Activated naive CD4-positive, alpha-beta T cell treated with anti-CD3 and anti-CD28 coated beads, Interleukin-2, amount 10 ng/mL, durations not matched to agents 7 days and 5 days (primary cell): Measurements from ENCODE around the gene SLC9A8.

Experiments used
- CTCF ChIA-PET: fragments of 350-600 bp; sonication (Branson Sonifier 250); formaldehyde crosslinking; loops from one replicate; lab custom pipeline; 2021; ENCODE audit warnings: antibody characterized with exemption; lab: Charles Lee
- DNase-seq: peaks from one replicate; pipeline ENCODE4 v3.0.0-alpha.2; 2020
- H3K27ac Mint-ChIP-seq: one replicate; pipeline ENCODE4 v1.8.0; 2021; ENCODE audit warnings: mild to moderate bottlenecking, moderate library complexity, mixed read lengths
- H3K27me3 Mint-ChIP-seq: one replicate; pipeline ENCODE4 v1.8.0; 2021; ENCODE audit warnings: mild to moderate bottlenecking, mixed read lengths
- H3K36me3 Mint-ChIP-seq: one replicate; pipeline ENCODE4 v1.8.0; 2021; ENCODE audit warnings: mixed read lengths
- H3K4me1 Mint-ChIP-seq: one replicate; pipeline ENCODE4 v1.8.0; 2021; ENCODE audit warnings: mixed read lengths
- H3K4me3 Mint-ChIP-seq: one replicate; pipeline ENCODE4 v1.8.0; 2021; ENCODE audit warnings: mild to moderate bottlenecking, moderate library complexity, mixed read lengths
- H3K9me3 Mint-ChIP-seq: one replicate; pipeline ENCODE4 v1.8.0; 2021; ENCODE audit warnings: mixed read lengths

Gene SLC9A8

DNA sequence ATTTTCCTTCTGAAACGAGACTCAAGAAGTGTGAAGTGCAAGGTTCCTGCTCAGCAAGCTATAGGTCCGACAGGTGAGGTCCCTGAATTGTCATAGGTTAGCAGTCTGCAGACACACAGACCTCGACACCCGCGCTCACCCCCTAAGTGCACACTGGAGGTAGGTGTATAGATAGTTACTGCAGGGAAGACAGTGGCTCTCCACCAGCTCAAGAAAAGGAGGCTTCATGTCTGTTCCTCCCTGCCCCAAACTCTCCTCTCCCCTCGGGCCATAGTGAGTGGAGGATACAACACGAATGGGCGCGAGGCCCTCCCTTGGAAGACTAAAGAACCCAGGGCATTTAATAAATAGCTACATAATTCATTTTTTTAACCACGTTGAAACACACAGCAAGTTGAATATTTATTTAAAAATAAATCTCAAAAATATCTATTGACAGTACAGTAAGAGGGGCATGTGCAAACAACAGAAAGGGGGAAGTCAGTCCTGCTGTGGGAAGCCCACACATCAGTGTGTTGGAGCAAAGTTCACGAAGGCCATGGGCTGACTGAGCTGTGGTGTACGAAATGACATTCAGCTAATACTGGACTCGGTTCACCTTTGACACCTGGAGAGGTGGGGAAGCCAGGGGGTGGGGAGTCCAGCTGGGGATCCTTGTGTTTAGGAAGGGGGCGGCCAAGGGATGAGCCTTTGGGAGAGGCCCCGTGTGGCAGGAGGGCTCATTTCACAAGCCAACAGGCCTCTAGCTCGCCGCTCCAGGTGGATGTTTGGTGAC is 92.0 kb downstream of the SLC9A8 start:
- Mint-ChIP-seq H3K4me1 (peaks cover 3% of the 10 kb centered on the region), H3K4me3 (no peak overlapping the region), H3K27ac (no peak overlapping the region), H3K9me3 (no peaks in the 10 kb centered on the region), H3K36me3 (peaks cover 20% of the 10 kb centered on the region), H3K27me3 (no peaks in the 10 kb centered on the region)
- no peak for DNase-seq
- CTCF ChIA-PET: interaction anchor here (0.9 to 1.7 kb wide), 3 partner anchors 9 to 399 kb away, joined by 3 to 5 read pairs (median 3); no protein-coding TSS in a partner anchor

DNA sequence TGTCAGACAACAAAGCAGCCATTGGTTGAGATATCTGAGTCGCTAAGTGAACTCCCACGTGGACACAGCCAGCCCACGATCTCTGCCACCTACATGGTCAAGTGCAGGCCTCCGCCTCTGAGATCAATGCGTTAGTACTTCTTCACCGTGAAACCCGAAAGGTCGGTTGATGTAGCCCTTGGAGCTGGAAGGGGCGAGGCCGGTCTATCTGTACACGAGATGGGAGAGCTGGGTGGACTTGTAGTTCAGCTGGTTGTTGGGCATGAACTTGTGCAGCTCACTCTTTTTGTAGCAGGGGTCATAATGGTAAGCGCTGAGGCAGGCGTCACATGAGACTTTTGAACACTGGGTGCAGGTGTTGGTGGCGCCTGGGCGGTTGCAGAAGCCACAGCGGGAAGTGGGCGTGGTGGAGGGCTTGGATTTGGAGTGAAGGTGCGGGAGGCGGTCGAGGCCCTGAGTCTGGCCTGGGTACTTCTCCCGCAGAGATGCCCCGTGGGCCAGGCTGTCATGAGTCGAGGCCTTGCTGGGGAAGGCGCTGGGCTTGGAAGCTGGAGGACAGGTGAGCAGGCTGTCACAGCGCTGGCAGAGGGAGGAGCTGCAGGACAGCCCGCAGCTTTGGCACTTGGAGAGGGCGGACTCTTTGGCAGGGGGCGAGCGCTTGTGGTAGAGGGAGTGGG is 92.9 kb downstream of the SLC9A8 start:
- CTCF ChIA-PET: interaction anchor here (0.9 kb wide), 1 partner anchor 8 kb away, joined by 3 read pairs; no protein-coding TSS in a partner anchor

DNA sequence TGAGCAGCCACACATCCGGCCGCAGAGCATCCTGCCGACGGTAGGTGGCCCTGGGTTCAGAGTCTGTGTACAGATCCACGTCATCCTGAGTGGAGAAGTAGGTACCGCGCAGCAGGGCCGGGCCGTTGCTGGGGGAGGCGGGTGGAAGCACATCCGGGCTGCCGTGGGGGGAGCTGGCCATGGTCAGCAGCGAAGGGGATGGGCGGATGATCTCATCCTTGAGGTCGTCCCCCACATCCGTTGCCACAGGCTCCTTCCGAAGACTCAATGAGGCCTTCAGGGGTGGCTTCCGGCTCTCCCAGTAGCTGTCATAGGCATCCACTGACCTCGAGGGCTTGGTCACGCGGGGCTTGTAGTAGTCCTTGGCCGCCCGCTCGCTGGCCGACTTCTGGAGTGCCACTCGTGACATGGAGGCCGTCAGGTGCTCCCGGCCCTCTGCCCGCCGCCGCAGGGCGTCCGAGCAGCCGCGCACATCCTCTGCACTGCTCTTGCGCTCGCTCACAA is 93.5 kb downstream of the SLC9A8 start:
- no peak overlapping the region for H3K4me3 Mint-ChIP-seq
- H3K36me3 Mint-ChIP-seq: peaks cover 21% of the 10 kb centered on the region
- peaks cover 3% of the 10 kb centered on the region for H3K4me1 Mint-ChIP-seq
- CTCF ChIA-PET: interaction anchor here (1.1 kb wide), 1 partner anchor 61 kb away, joined by 3 read pairs; no protein-coding TSS in a partner anchor
- H3K27ac Mint-ChIP-seq: no peak overlapping the region
- H3K9me3 Mint-ChIP-seq: no peaks in the 10 kb centered on the region
- DNase-seq: no peak
- no peaks in the 10 kb centered on the region for H3K27me3 Mint-ChIP-seq

More for the DNA sequence above, 92.9 kb downstream of the SLC9A8 start:
- peaks cover 21% of the 10 kb centered on the region for H3K36me3 Mint-ChIP-seq
- peak overlapping the region; percentile 64 for H3K27ac Mint-ChIP-seq
- no peaks in the 10 kb centered on the region for H3K27me3 Mint-ChIP-seq
- H3K4me1 Mint-ChIP-seq: peaks cover 3% of the 10 kb centered on the region
- H3K4me3 Mint-ChIP-seq: no peak overlapping the region
- H3K9me3 Mint-ChIP-seq: no peaks in the 10 kb centered on the region
- DNase-seq: no peak

DNA sequence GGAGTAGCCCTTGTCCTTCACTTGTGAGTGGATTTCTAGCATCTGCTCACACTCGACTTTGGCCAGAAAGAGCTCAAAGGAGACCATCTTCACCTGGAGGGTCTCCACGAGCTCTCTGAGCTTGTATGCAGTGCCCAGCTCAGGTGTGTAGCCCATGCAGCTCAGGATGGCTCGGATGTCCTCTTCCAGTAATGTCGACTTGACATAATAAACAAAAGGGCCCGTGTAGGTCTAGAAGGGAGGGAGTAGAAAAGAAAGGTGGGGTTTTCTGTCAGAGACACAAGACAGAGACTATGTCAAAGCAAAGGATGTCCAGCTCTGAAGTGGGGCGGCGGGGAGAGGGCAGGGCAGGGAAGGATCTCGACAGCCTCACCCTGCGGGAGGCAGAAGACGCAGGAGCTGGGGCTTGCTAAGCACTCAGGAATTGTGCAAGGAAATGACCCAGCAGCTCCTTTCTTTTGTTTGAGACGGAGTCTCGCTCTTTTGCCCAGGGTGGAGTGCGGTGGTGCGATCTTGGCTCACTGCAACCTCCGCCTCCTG is 94.1 kb downstream of the SLC9A8 start:
- H3K9me3 Mint-ChIP-seq: no peaks in the 10 kb centered on the region

DNA sequence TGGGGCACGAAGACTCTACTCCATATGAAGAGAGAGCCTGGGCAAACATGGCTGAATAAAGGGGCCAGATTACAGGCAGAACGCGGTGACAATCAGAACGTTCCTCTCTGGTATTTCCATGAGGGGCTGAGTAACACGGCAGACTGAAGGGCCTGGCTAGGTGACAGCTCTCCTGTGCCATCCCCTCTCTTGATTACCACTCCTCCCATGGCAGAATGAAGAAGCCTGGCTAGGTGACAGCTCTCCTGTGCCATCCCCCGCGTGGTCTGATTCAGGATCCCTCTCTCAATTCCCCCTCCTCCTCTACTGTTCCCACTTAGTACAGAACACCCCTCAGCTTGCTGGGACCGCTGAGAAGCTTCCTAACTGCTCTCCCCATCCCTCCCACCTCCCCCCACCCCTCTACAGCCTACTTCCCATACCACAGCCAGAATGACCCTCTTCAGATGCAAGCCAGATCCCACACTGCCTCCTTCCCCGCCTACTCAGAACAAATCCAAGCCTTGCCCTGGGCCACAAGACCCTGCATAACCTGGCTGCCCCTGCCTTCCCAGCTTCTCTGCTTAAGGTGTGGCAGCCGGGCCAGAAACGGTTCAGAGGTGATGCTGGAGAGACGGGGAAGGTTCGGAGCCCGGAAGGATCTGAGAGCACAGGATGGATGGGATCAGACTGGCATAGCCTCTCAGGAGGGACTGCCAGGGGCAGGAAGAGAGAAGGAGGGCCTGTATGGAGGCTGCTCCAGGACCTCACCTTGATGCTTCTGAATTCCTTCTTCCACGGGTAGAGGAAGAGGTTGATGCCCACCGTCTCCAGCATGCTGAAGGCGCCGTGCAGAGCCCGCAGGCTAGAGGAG is 95.0 kb downstream of the SLC9A8 start:
- no peak for DNase-seq
- Mint-ChIP-seq H3K27ac (no peak overlapping the region), H3K4me1 (peaks cover 6% of the 10 kb centered on the region), H3K36me3 (peaks cover 21% of the 10 kb centered on the region), H3K27me3 (no peaks in the 10 kb centered on the region), H3K4me3 (no peak overlapping the region), H3K9me3 (no peaks in the 10 kb centered on the region)
- CTCF ChIA-PET: interaction anchor here (0.5 kb wide), 1 partner anchor 178 kb away, joined by 3 read pairs; no protein-coding TSS in a partner anchor

More for the DNA sequence above, 94.1 kb downstream of the SLC9A8 start:
- CTCF ChIA-PET: interaction anchor here (1.1 kb wide), 1 partner anchor 61 kb away, joined by 3 read pairs; no protein-coding TSS in a partner anchor
- peaks cover 3% of the 10 kb centered on the region for H3K4me1 Mint-ChIP-seq
- no peaks in the 10 kb centered on the region for H3K27me3 Mint-ChIP-seq
- H3K36me3 Mint-ChIP-seq: peaks cover 21% of the 10 kb centered on the region
- no peak overlapping the region for H3K4me3 Mint-ChIP-seq
- H3K27ac Mint-ChIP-seq: no peak overlapping the region
- DNase-seq: no peak

DNA sequence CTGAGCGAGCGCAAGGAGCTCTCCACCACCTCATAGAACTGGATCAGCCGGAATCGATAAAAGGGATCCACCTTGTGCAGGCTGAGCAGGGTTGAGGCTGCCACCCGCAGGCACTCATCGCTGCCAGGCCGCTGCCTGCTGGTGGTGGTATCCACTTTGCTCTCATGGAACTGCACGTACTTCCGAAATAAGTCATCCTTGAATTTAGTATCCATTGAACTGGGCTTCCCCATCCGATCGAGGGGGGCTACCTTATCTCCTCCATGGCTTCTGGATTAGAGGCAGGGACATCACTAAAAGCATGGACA is 95.6 kb downstream of the SLC9A8 start:
- Mint-ChIP-seq H3K36me3 (peaks cover 21% of the 10 kb centered on the region), H3K27me3 (no peaks in the 10 kb centered on the region), H3K9me3 (no peaks in the 10 kb centered on the region), H3K4me3 (no peak overlapping the region), H3K27ac (no peak overlapping the region), H3K4me1 (peaks cover 8% of the 10 kb centered on the region)
- CTCF ChIA-PET: no interaction called here
- no peak for DNase-seq

DNA sequence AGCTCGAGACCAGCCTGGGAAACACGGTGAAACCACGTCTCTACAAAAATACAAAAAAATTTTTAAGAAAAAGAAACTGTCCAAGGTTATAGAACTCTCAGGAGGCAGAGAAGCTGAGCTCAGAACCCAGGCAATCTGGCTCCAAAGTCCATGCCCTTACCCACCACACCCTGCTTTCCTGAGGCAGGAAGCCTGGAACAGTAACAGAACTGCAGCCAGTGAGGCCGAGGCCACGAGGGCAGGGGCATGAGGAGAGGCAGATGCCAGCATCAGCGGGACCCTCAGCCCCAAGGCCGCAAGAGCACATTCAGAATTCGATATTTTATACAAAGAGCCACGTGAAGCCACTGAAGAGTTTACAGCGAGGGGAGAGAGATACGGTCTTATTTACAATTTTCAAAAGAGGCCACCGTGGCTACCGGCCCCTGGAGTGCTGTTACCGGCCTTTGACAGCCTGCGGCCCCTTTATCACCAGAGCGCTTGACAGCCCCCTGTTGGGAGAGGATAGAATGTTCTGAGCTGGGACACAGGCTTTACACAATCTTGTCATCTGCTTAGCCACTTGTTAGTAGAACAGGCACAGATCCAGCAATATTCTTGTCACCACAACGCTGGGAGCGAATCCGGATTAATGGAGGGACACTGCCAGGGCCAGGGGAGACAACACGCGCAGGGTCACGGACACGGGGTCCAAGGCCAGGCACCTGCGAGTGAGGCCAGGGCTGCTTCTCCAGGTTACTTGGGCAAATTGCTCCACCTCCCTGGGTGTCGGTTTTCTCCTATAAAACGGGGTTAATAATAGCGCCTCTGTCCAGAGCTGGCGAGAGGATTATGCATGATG is 97.1 kb downstream of the SLC9A8 start:
- Mint-ChIP-seq H3K27ac (no peak overlapping the region), H3K9me3 (no peaks in the 10 kb centered on the region), H3K4me1 (peaks cover 23% of the 10 kb centered on the region), H3K4me3 (no peak overlapping the region), H3K27me3 (no peaks in the 10 kb centered on the region), H3K36me3 (peaks cover 18% of the 10 kb centered on the region)
- CTCF ChIA-PET: interaction anchor here (0.6 kb wide), 1 partner anchor 85 kb away, joined by 3 read pairs; no protein-coding TSS in a partner anchor
- DNase-seq: no peak

DNA sequence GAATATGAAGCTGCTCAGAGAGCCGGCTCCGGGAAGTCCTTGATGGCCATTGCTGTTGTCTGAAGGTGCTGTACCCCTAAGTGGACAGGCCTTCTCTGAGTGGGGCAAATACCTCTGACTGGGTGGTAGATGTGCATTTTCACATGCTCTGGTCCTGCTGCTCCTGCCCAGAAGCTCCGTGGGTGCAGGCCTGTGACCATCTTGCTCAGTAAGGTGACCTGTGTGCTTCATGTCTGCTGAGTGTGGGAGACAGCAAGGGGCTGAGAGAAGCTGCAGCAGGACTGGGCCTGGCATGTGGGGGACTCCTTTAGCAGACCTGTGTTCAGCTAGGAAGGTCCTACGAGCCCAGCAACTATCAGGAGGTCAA is 97.7 kb downstream of the SLC9A8 start:
- Mint-ChIP-seq H3K27me3 (no peaks in the 10 kb centered on the region), H3K27ac (no peak overlapping the region), H3K9me3 (no peaks in the 10 kb centered on the region), H3K4me1 (peaks cover 25% of the 10 kb centered on the region), H3K36me3 (peaks cover 15% of the 10 kb centered on the region), H3K4me3 (no peak overlapping the region)
- DNase-seq: no peak
- CTCF ChIA-PET: interaction anchor here (0.6 kb wide), 1 partner anchor 86 kb away, joined by 3 read pairs; no protein-coding TSS in a partner anchor

DNA sequence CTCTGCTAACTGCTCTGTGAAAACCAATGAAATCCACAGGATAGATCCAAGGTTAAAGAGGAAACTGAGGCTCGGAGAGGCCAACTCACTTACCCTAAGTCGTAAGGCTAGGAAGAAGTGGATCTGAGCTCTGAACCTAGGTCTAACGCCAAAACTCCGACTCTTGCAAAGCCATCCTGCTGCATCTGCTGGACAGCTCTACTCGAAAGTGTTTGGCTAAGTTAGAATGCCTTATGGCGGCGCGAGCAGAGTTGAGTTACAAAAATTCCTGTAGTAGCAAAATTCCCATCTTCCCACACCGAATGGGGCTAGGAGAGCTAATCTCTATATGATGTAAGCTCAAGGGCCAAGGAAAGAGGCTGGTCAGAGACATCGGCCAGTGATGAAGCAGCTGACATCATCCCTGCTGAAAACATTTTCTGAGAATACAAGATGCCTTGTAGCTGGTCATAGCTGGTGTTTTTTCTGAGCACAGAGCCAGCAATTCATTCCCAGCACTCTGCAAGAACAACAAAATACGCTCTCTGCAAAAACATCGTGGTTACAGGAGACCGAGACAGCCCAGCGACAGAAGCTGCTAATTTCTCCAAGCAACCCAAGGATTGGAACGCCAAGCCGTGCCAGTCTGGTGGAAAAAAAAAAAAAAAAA is 100.9 kb downstream of the SLC9A8 start:
- Mint-ChIP-seq H3K4me1 (peaks cover 32% of the 10 kb centered on the region), H3K4me3 (peak overlapping the region; percentile 96), H3K27ac (peak overlapping the region; percentile 45), H3K9me3 (no peaks in the 10 kb centered on the region), H3K36me3 (peaks cover 5% of the 10 kb centered on the region), H3K27me3 (peaks cover under 1% of the 10 kb centered on the region)
- CTCF ChIA-PET: interaction anchor here (1.0 to 1.8 kb wide), 10 partner anchors 9 to 372 kb away, joined by 3 to 5 read pairs (median 4); no protein-coding TSS in a partner anchor
- no peak for DNase-seq

DNA sequence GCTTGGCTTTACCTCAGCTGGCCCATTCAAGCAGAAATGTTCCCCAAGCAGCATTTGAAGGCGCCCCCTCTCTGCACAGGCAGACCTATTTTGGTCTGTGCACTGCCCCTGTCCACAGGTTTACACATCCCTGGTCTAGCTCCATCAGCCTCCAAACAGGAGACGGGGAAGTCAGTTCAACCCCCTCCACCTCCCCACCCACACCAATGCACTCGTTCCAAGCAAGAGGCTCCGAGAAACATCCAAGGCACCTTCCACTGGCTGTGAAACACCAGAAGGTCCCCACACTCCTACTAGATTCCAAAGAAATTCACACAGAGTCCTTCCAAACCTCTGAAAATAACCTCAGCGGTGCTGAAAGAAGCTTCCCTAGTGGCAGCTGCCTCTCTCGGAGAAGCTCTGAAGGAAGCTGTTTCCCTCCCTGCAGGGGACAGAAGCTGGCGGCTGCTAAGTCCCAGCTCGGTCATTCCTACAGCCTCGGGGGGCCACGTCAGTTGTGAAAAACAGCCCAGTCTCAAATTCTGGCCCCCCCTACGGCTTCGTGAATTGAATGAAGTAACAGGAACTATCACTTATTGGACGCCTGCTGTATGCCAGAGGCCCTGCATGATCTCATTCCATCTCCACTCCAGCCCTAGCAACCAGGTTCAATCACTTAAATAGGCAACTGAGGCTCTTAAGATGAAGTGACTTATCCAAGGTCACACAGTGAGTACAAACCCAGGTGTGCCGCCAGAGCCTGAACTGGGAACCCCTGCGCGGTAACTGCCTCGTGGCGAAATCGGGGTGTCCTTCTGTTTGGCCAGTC is 101.9 kb downstream of the SLC9A8 start:
- Mint-ChIP-seq H3K27me3 (peaks cover 4% of the 10 kb centered on the region), H3K4me3 (peak overlapping the region; percentile 96), H3K36me3 (peaks cover 2% of the 10 kb centered on the region), H3K4me1 (peaks cover 32% of the 10 kb centered on the region), H3K27ac (peak overlapping the region; percentile 89), H3K9me3 (no peaks in the 10 kb centered on the region)
- peak; percentile 42 for DNase-seq
- CTCF ChIA-PET: interaction anchor here (0.9 to 1.8 kb wide), 8 partner anchors 10 to 157 kb away, joined by 3 to 5 read pairs (median 4); no protein-coding TSS in a partner anchor

DNA sequence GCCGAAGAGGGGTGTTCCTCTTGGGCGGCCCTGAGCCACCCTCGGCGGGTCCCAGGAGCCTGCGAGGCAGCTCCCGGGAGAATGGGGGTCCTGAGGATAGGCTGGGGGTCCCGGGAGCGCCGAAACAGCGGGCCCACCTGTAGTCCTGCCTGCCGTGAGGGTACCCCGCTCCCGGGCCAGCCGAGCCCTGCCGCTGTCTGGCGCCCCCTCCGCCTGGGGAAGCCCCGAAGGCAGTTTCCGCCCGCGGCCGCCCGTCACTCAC is 102.4 kb downstream of the SLC9A8 start:
- CTCF ChIA-PET: interaction anchor here (0.9 to 1.9 kb wide), 4 partner anchors 9 to 304 kb away, joined by 4 to 5 read pairs (median 5); no protein-coding TSS in a partner anchor
- H3K27me3 Mint-ChIP-seq: peaks cover 4% of the 10 kb centered on the region
- no peaks in the 10 kb centered on the region for H3K9me3 Mint-ChIP-seq
- no peak for DNase-seq
- peak overlapping the region; percentile 96 for H3K4me3 Mint-ChIP-seq
- peaks cover 32% of the 10 kb centered on the region for H3K4me1 Mint-ChIP-seq
- H3K36me3 Mint-ChIP-seq: no peaks in the 10 kb centered on the region
- H3K27ac Mint-ChIP-seq: peak overlapping the region; percentile 99
